ENCODE results near the gene OSGIN1.

OSGIN1 gene

DNA sequence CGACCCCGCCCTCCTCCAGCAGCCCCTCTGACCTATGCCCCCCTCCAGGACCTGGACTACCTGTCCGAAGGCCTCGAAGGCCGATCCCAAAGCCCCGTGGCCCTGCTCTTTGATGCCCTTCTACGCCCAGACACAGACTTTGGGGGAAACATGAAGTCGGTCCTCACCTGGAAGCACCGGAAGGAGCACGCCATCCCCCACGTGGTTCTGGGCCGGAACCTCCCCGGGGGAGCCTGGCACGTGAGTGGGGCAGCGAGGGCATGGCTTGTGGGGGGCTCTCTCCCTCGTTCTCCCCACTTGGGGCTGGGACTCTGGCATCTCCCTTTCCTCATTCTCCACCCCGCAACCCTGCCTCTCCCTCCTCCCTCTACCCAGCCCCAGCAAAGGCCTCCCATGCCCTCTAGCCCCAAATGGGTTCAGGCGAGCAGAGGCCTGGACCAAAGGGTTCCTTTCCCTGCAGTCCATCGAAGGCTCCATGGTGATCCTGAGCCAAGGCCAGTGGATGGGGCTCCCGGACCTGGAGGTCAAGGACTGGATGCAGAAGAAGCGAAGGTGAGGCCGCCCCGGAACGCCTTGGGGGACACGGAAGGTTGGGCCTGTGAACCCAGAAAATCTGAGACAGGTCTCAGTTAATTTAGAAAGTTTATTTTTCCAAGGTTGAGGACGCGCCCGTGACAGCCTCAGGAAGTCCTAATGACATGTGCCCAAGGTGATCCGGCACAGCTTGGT, 7.6 kb downstream of the OSGIN1 start:
- Histone ChIP-seq H3K4me1 (ENCODE audit: control insufficient read depth, insufficient read depth, low read length, poor library complexity, severe bottlenecking) (no peaks in the 10 kb centered on the region), H3K9me3 (ENCODE audit: control insufficient read depth, low read length) (no peaks in the 10 kb centered on the region), H3K36me3 (ENCODE audit: control insufficient read depth, insufficient read depth, low read length) (no peaks in the 10 kb centered on the region), H3K27ac (ENCODE audit: low read depth, low read length, severe bottlenecking) (no peak overlapping the region), H3K4me3 (ENCODE audit: extremely low read depth, insufficient read depth, low read length, poor library complexity, severe bottlenecking) (no peak overlapping the region)
- WGBS, 2 experiments (ENCODE audit: insufficient coverage in 2 of 2) = 89 to 94% methylated on average over 21 to 26 of the region's 29 CpGs

- Histone ChIP-seq H3K36me3 (ENCODE audit: control insufficient read depth, insufficient read depth, low read length) (no peaks in the 10 kb centered on the region), H3K9me3 (ENCODE audit: control insufficient read depth, low read length) (no peaks in the 10 kb centered on the region), H3K27ac (ENCODE audit: low read depth, low read length, severe bottlenecking) (no peak overlapping the region), H3K4me3 (ENCODE audit: extremely low read depth, insufficient read depth, low read length, poor library complexity, severe bottlenecking) (no peak overlapping the region), H3K4me1 (ENCODE audit: control insufficient read depth, insufficient read depth, low read length, poor library complexity, severe bottlenecking) (no peaks in the 10 kb centered on the region)
- WGBS, 2 experiments (ENCODE audit: insufficient coverage in 2 of 2) = 95 to 96% methylated on average over 3 to 5 of the region's 5 CpGs
Measured at GRCh38 chr16:83961591-83961990, 8.6 kb downstream of the OSGIN1 start.

- H3K4me1 ChIP-seq (ENCODE audit: control insufficient read depth, insufficient read depth, low read length, poor library complexity, severe bottlenecking) = no peaks in the 10 kb centered on the region
- 90 to 95% methylated on average over 20 of the region's 22 CpGs for WGBS, 2 experiments (ENCODE audit: insufficient coverage in 2 of 2)
- H3K4me3 ChIP-seq (ENCODE audit: extremely low read depth, insufficient read depth, low read length, poor library complexity, severe bottlenecking) = no peak overlapping the region
- no peaks in the 10 kb centered on the region for H3K36me3 ChIP-seq (ENCODE audit: control insufficient read depth, insufficient read depth, low read length)
- no peak overlapping the region for H3K27ac ChIP-seq (ENCODE audit: low read depth, low read length, severe bottlenecking)
- H3K9me3 ChIP-seq (ENCODE audit: control insufficient read depth, low read length) = no peaks in the 10 kb centered on the region
Measured at GRCh38 chr16:83963277-83964119, 10.5 kb downstream of the OSGIN1 start.

- Histone ChIP-seq H3K4me3 (ENCODE audit: extremely low read depth, insufficient read depth, low read length, poor library complexity, severe bottlenecking) (no peak overlapping the region), H3K27ac (ENCODE audit: low read depth, low read length, severe bottlenecking) (no peak overlapping the region), H3K36me3 (ENCODE audit: control insufficient read depth, insufficient read depth, low read length) (no peaks in the 10 kb centered on the region), H3K4me1 (ENCODE audit: control insufficient read depth, insufficient read depth, low read length, poor library complexity, severe bottlenecking) (no peaks in the 10 kb centered on the region), H3K9me3 (ENCODE audit: control insufficient read depth, low read length) (no peaks in the 10 kb centered on the region)
- WGBS, 2 experiments (ENCODE audit: insufficient coverage in 2 of 2) = 94 to 98% methylated on average over 22 to 24 of the region's 26 CpGs
Measured at GRCh38 chr16:83964684-83965443, 11.8 kb downstream of the OSGIN1 start.

GRCh38 chr16:83965444-83966152, 12.6 kb downstream of the OSGIN1 start:
- Histone ChIP-seq H3K4me3 (ENCODE audit: extremely low read depth, insufficient read depth, low read length, poor library complexity, severe bottlenecking) (no peak overlapping the region), H3K9me3 (ENCODE audit: control insufficient read depth, low read length) (no peaks in the 10 kb centered on the region), H3K4me1 (ENCODE audit: control insufficient read depth, insufficient read depth, low read length, poor library complexity, severe bottlenecking) (no peaks in the 10 kb centered on the region), H3K27ac (ENCODE audit: low read depth, low read length, severe bottlenecking) (no peak overlapping the region), H3K36me3 (ENCODE audit: control insufficient read depth, insufficient read depth, low read length) (no peaks in the 10 kb centered on the region)
- WGBS, 2 experiments (ENCODE audit: insufficient coverage in 2 of 2) = 94 to 96% methylated on average over 31 to 35 of the region's 36 CpGs

DNA sequence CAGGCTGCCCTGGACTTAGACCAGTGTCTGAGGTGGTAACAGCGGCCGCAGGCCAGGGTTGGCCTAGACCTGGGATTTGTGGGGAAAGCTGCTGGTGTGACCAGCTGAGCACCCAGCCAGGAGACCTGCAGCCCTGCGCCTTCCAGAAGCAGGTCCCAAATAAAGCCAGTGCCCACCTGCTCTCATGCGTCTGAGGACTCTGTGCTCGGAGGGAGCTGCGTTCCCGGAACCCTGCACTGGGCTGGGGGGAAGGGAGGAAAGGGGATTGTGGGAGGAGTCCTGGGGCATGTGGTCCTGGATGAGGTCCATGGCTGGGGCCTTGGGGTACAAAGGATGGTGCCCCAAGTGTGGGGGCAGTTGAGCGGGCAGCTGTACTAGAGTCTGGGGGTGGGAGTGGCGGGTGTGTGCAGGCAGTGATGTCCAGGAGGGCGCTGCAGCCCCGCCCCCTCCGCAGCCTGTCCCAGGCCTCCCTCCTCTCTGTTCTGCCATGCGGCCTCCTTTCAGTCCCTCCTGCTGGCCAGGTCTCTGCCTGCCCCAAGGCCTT, 13.2 kb downstream of the OSGIN1 start:
- H3K9me3 ChIP-seq (ENCODE audit: control insufficient read depth, low read length) = no peaks in the 10 kb centered on the region
- H3K27ac ChIP-seq (ENCODE audit: low read depth, low read length, severe bottlenecking) = no peak overlapping the region
- WGBS, 2 experiments (ENCODE audit: insufficient coverage in 2 of 2) = 83 to 94% methylated on average over 10 of the region's 13 CpGs
- no peaks in the 10 kb centered on the region for H3K36me3 ChIP-seq (ENCODE audit: control insufficient read depth, insufficient read depth, low read length)
- no peak overlapping the region for H3K4me3 ChIP-seq (ENCODE audit: extremely low read depth, insufficient read depth, low read length, poor library complexity, severe bottlenecking)
- H3K4me1 ChIP-seq (ENCODE audit: control insufficient read depth, insufficient read depth, low read length, poor library complexity, severe bottlenecking) = no peaks in the 10 kb centered on the region

DNA sequence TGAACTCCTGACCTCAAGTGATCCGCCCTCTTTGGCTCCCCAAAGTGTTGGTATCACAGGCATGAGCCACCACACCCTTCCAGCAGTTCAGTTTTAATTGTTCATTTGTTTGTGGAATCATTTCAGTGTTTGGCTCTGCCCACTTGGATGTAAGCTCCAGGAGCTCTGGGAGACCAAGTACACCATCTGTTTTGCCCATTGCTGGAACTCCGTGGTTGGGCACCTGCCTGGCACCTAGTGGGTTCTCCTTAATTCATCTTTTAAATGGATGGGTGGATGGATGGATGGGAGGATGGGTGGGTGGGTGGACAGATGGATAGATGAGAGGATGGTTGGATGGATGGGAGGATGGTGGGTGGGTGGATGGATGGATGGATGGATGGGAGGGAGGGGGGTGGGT, 14.1 kb downstream of the OSGIN1 start:
- H3K4me3 ChIP-seq (ENCODE audit: extremely low read depth, insufficient read depth, low read length, poor library complexity, severe bottlenecking) = no peak overlapping the region
- H3K4me1 ChIP-seq (ENCODE audit: control insufficient read depth, insufficient read depth, low read length, poor library complexity, severe bottlenecking) = no peaks in the 10 kb centered on the region
- 88% methylated on average over 2 of the region's 2 CpGs; no CpG with 5 or more reads in 1 of the 2 experiments for WGBS, 2 experiments (ENCODE audit: insufficient coverage in 2 of 2)
- no peaks in the 10 kb centered on the region for H3K9me3 ChIP-seq (ENCODE audit: control insufficient read depth, low read length)
- no peaks in the 10 kb centered on the region for H3K36me3 ChIP-seq (ENCODE audit: control insufficient read depth, insufficient read depth, low read length)
- no peak overlapping the region for H3K27ac ChIP-seq (ENCODE audit: low read depth, low read length, severe bottlenecking)

- 28 to 32% methylated on average over 20 to 25 of the region's 35 CpGs for WGBS, 2 experiments (ENCODE audit: insufficient coverage in 2 of 2)
- Histone ChIP-seq H3K36me3 (ENCODE audit: control insufficient read depth, insufficient read depth, low read length) (no peaks in the 10 kb centered on the region), H3K9me3 (ENCODE audit: control insufficient read depth, low read length) (no peaks in the 10 kb centered on the region), H3K4me1 (ENCODE audit: control insufficient read depth, insufficient read depth, low read length, poor library complexity, severe bottlenecking) (no peaks in the 10 kb centered on the region), H3K4me3 (ENCODE audit: extremely low read depth, insufficient read depth, low read length, poor library complexity, severe bottlenecking) (peak within 1 kb of the TSS; percentile 36), H3K27ac (ENCODE audit: low read depth, low read length, severe bottlenecking) (no peak within 1 kb of the TSS)
Measured at GRCh38 chr16:83967838-83968305, 14.8 kb downstream of the OSGIN1 start, which contains the start of gene NECAB2. Gene NECAB2, plus strand, starts transcription at chr16:83968244. Its CDS starts 405 bp downstream, at chr16:83968649.

DNA sequence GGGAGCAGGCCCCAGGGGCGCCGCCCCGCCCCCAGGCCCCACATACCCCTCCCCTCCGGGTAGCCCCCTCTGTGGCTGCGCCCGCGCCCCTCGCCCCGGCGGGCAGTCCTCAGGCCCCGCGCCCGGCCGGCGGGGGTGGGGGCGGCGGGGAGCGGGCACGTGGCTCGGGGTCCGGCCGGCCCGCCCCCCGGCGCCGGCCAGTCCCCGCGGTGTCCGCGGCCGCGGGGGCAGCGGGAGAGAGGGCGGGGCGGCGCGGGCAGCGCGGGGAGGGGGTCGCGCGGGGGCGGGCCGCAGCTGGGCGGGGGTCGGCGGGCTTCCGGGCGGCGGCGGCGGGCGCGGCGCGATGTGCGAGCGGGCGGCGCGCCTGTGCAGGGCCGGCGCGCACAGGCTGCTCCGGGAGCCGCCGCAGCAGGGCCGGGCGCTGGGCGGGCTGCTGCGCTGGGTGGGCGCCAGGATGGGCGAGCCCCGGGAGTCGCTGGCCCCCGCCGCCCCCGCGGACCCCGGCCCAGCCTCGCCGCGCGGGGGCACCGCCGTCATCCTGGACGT, 15.3 kb downstream of the OSGIN1 start:
- H3K27ac ChIP-seq (ENCODE audit: low read depth, low read length, severe bottlenecking) = no peak overlapping the region
- no peaks in the 10 kb centered on the region for H3K9me3 ChIP-seq (ENCODE audit: control insufficient read depth, low read length)
- peak overlapping the region; percentile 36 for H3K4me3 ChIP-seq (ENCODE audit: extremely low read depth, insufficient read depth, low read length, poor library complexity, severe bottlenecking)
- 0% methylated on average over 3 to 35 of the region's 87 CpGs for WGBS, 2 experiments (ENCODE audit: insufficient coverage in 2 of 2)
- H3K4me1 ChIP-seq (ENCODE audit: control insufficient read depth, insufficient read depth, low read length, poor library complexity, severe bottlenecking) = no peaks in the 10 kb centered on the region
- no peaks in the 10 kb centered on the region for H3K36me3 ChIP-seq (ENCODE audit: control insufficient read depth, insufficient read depth, low read length)
